Neutrophil (primary cell): Measurements from ENCODE around the gene SEC24C.
A peak's percentile ranks its signal among the peaks of the same experiment; 100 is the strongest.
"Not testable (repeated sequence)": the region's sequence is repeated elsewhere in the genome, so short reads cannot be mapped to it uniquely, and the experiment has no call there.

Experiments used
- H3K27ac ChIP-seq: fragments of 200-600 bp; sonication (generic); 2 replicates; pipeline ENCODE4 v1.5.1; 2016; ENCODE audit warnings: mild to moderate bottlenecking, moderate library complexity
- H3K27me3 ChIP-seq: fragments of 200-600 bp; sonication (generic); 2 replicates; pipeline ENCODE4 v1.6.0; 2016; ENCODE audit warnings: mild to moderate bottlenecking
- H3K36me3 ChIP-seq: fragments of 200-600 bp; sonication (generic); 2 replicates; pipeline ENCODE4 v1.5.1; 2017
- H3K4me1 ChIP-seq, 2 experiments: fragments of 200-600 bp in 1 of 2; sonication (generic) in 1 of 2; 1 replicate in 1 of 2; 2 replicates in 1 of 2; pipeline versions ENCODE4 v1.5.1 to v1.6.1; 2013 to 2016; ENCODE audit warnings: low read depth in 1 of 2, low read length in 1 of 2, mild to moderate bottlenecking in 1 of 2, moderate library complexity in 1 of 2; ENCODE audit not compliant: control insufficient read depth in 1 of 2, insufficient read depth in 1 of 2
- H3K4me3 ChIP-seq, 2 experiments: fragments of 200-600 bp in 1 of 2; sonication (generic) in 1 of 2; 1 replicate in 1 of 2; 2 replicates in 1 of 2; pipeline ENCODE4 v1.5.1; 2013 to 2016; ENCODE audit warnings: low read depth in 1 of 2, low read length in 1 of 2, mild to moderate bottlenecking in 1 of 2, moderate library complexity in 1 of 2
- H3K9me3 ChIP-seq: fragments of 200-600 bp; sonication (generic); 2 replicates; pipeline ENCODE4 v1.5.1; 2016
- CTCF ChIP-seq: fragments of 200-600 bp; sonication (generic); IDR thresholded peaks from 2 replicates; pipeline ENCODE4 v1.5.1; 2016; ENCODE audit warnings: antibody characterized with exemption

Gene SEC24C

GRCh38 chr10:73785211-73785720 is 41.1 kb downstream of the SEC24C start, which contains the start of gene ZSWIM8:
Gene ZSWIM8, plus strand, starts transcription at chr10:73785606. Its CDS starts 273 bp downstream, at chr10:73785879.
- TF ChIP-seq CTCF: peak; percentile 60
- Histone ChIP-seq H3K27me3 (no peaks in the 10 kb centered on the region), H3K4me1 (peaks cover 42 to 46% of the 10 kb centered on the region in 2 experiments), H3K9me3 (no peaks in the 10 kb centered on the region), H3K4me3 (peak within 1 kb of the TSS; percentile 90 to 97), H3K36me3 (peaks cover 21% of the 10 kb centered on the region), H3K27ac (peak within 1 kb of the TSS; percentile 98)

GRCh38 chr10:73785721-73786511 is 41.7 kb downstream of the SEC24C start:
- Histone ChIP-seq H3K4me1 (peaks cover 40 to 41% of the 10 kb centered on the region in 2 experiments), H3K27ac (peak overlapping the region; percentile 98), H3K27me3 (no peaks in the 10 kb centered on the region), H3K36me3 (peaks cover 27% of the 10 kb centered on the region), H3K9me3 (no peaks in the 10 kb centered on the region), H3K4me3 (peak overlapping the region; percentile 90 to 97)
- TF ChIP-seq CTCF: no peak

- Histone ChIP-seq H3K27ac (peak overlapping the region; percentile 98), H3K27me3 (no peaks in the 10 kb centered on the region), H3K36me3 (peaks cover 33% of the 10 kb centered on the region), H3K4me3 (peak overlapping the region; percentile 90 to 97), H3K9me3 (no peaks in the 10 kb centered on the region), H3K4me1 (peaks cover 34 to 35% of the 10 kb centered on the region in 2 experiments)
- TF ChIP-seq CTCF: no peak
Observed at GRCh38 chr10:73786512-73786885, 42.3 kb downstream of the SEC24C start.

- H3K4me3 ChIP-seq, H3K27me3 ChIP-seq, H3K9me3 ChIP-seq, H3K27ac ChIP-seq: not testable (repeated sequence)
- peaks cover 30 to 31% of the 10 kb centered on the region in 2 experiments for H3K4me1 ChIP-seq
- peaks cover 40% of the 10 kb centered on the region for H3K36me3 ChIP-seq
Observed at GRCh38 chr10:73787031-73787800, 43.0 kb downstream of the SEC24C start.

- H3K4me1 ChIP-seq: peaks cover 20% of the 10 kb centered on the region in 2 experiments
- TF ChIP-seq CTCF: no peak
- H3K4me3 ChIP-seq: no peak overlapping the region
- H3K9me3 ChIP-seq: no peaks in the 10 kb centered on the region
- H3K36me3 ChIP-seq: peaks cover 59% of the 10 kb centered on the region
- no peak overlapping the region for H3K27ac ChIP-seq
- no peaks in the 10 kb centered on the region for H3K27me3 ChIP-seq
Observed at GRCh38 chr10:73788864-73789658, 44.9 kb downstream of the SEC24C start.
